HepG2 (cell line): ENCODE data around the gene MIF. TPM values are rescaled to one million over a fixed set of nuclear protein-coding genes. Genes with fewer than 3 reads are reported as not detected.

Experiments
- AKAP8 ChIP-seq: sonication (generic); formaldehyde crosslinking; IDR thresholded peaks from 2 replicates; pipeline ENCODE4 v1.5.1; 2020; ENCODE audit warnings: mild to moderate bottlenecking, missing genetic modification reagents
- ARNT2 ChIP-seq: sonication (generic); formaldehyde crosslinking; IDR thresholded peaks from 2 replicates; pipeline ENCODE4 v1.8.0; 2022; ENCODE audit warnings: mild to moderate bottlenecking, low read depth, missing genetic modification reagents, moderate library complexity
- CBFB ChIP-seq: sonication (generic); formaldehyde crosslinking; IDR thresholded peaks from 2 replicates; pipeline ENCODE4 v1.4.0; 2020; ENCODE audit warnings: missing genetic modification reagents
- CBX5 ChIP-seq: sonication (generic); formaldehyde crosslinking; IDR thresholded peaks from 2 replicates; pipeline ENCODE4 v1.4.0; 2020; ENCODE audit warnings: missing genetic modification reagents, borderline replicate concordance
- ESRRA ChIP-seq: sonication (generic); formaldehyde crosslinking; IDR thresholded peaks from 2 replicates; pipeline ENCODE4 v1.5.1; 2020; ENCODE audit warnings: mild to moderate bottlenecking, low read depth, missing genetic modification reagents
- GATAD1 ChIP-seq: IDR thresholded peaks from 2 replicates; pipeline ENCODE4 v1.6.1; 2016; ENCODE audit warnings: missing genetic modification reagents, missing compliant biosample characterization
- GTF3A ChIP-seq: sonication (generic); formaldehyde crosslinking; conservative IDR thresholded peaks from 2 replicates; pipeline ENCODE4 v1.4.0; 2020; ENCODE audit warnings: mild to moderate bottlenecking, missing genetic modification reagents
- MEIS1 ChIP-seq: sonication (generic); formaldehyde crosslinking; IDR thresholded peaks from 2 replicates; pipeline ENCODE4 v1.9.0; 2021; ENCODE audit warnings: mild to moderate bottlenecking, missing genetic modification reagents, moderate library complexity, borderline replicate concordance
- NR2F6 ChIP-seq, 2 experiments: IDR thresholded peaks; 2 replicates each; pipeline ENCODE4 v1.6.1; 2016; ENCODE audit warnings: antibody characterized with exemption in 1 of 2, mild to moderate bottlenecking in 1 of 2
- ZNF329 ChIP-seq: sonication (generic); formaldehyde crosslinking; IDR thresholded peaks from 2 replicates; pipeline ENCODE4 v1.9.0; 2021; ENCODE audit warnings: low read depth, mild to moderate bottlenecking, missing genetic modification reagents
- ZNF343 ChIP-seq: sonication (generic); formaldehyde crosslinking; IDR thresholded peaks from 2 replicates; pipeline ENCODE4 v1.4.0; 2020; ENCODE audit warnings: mild to moderate bottlenecking, missing genetic modification reagents
- ZNF431 ChIP-seq: sonication (generic); formaldehyde crosslinking; IDR thresholded peaks from 2 replicates; pipeline ENCODE4 v1.9.0; 2022; ENCODE audit warnings: missing genetic modification reagents, low read depth, mild to moderate bottlenecking, borderline replicate concordance
- polyA plus RNA-seq, 8 experiments: library from polyadenylated mRNA; depleted of rRNA in 3 of 8; stranded (reverse) in 7 of 8; unstranded in 1 of 8; fragments of >200 nt; fragmentation: Illumina TruSeq in 4 of 8; extraction: Trizol in 4 of 8; gene quantifications; 2 replicates each; pipeline versions ENCODE4 v1.2.1 to v1.2.3, GENCODE V29; 2011 to 2016; ENCODE audit warnings: low read depth in 4 of 8, missing spikeins in 1 of 8, mixed read lengths in 1 of 8; ENCODE audit not compliant: insufficient read depth in 1 of 8
- total RNA-seq, 5 experiments: library from RNA; depleted of rRNA; stranded (reverse); fragments of >200 nt; fragmentation: Illumina TruSeq; extraction: Trizol; gene quantifications; 2 replicates each; pipeline ENCODE4 v1.2.3, GENCODE V29; 2016; ENCODE audit warnings: low read depth in 1 of 5
- TF ChIP-seq, protein P1 (sequence below), 2 experiments: sonication (generic) in 1 of 2; formaldehyde crosslinking in 1 of 2; IDR thresholded peaks; 2 replicates each; pipeline versions ENCODE4 v1.6.1 to v1.9.0; 2014 to 2022; ENCODE audit warnings: antibody characterized with exemption in 1 of 2, borderline replicate concordance in 1 of 2, inconsistent platforms in 1 of 2, low read depth in 1 of 2, missing genetic modification reagents in 1 of 2
- TF ChIP-seq, protein P2 (sequence below): sonication (generic); formaldehyde crosslinking; IDR thresholded peaks from 2 replicates; pipeline ENCODE4 v1.4.0; 2020; ENCODE audit warnings: missing genetic modification reagents
- TF ChIP-seq, protein P3 (sequence below): sonication (generic); formaldehyde crosslinking; IDR thresholded peaks from 2 replicates; pipeline ENCODE4 v1.8.0; 2022; ENCODE audit warnings: mild to moderate bottlenecking, missing genetic modification reagents, moderate library complexity
- TF ChIP-seq, protein P4 (sequence below): sonication (generic); formaldehyde crosslinking; IDR thresholded peaks from 2 replicates; pipeline ENCODE4 v1.9.0; 2022; ENCODE audit warnings: missing genetic modification reagents, mild to moderate bottlenecking, borderline replicate concordance

MIF gene
- total and polyA plus RNA-seq, 2 of the 13 experiments (the other 11 are each of a cell fraction or from before 2014, with no cell fraction given) = 634 to 675 TPM

DNA sequence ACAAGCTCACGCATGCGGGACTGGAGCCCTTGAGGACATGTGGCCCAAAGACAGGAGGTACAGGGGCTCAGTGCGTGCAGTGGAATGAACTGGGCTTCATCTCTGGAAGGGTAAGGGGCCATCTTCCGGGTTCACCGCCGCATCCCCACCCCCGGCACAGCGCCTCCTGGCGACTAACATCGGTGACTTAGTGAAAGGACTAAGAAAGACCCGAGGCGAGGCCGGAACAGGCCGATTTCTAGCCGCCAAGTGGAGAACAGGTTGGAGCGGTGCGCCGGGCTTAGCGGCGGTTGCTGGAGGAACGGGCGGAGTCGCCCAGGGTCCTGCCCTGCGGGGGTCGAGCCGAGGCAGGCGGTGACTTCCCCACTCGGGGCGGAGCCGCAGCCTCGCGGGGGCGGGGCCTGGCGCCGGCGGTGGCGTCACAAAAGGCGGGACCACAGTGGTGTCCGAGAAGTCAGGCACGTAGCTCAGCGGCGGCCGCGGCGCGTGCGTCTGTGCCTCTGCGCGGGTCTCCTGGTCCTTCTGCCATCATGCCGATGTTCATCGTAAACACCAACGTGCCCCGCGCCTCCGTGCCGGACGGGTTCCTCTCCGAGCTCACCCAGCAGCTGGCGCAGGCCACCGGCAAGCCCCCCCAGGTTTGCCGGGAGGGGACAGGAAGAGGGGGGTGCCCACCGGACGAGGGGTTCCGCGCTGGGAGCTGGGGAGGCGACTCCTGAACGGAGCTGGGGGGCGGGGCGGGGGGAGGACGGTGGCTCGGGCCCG is at the start of gene MIF (continued):
- peak; percentile 19; the same call in 1 of the 2 replicates for TF ChIP-seq CBX5 (CRISPR knock-in tag)
- peak; percentile 57; the same call in 1 of the 2 replicates for TF ChIP-seq GATAD1 (CRISPR knock-in tag)
- TF ChIP-seq, protein P1, sequence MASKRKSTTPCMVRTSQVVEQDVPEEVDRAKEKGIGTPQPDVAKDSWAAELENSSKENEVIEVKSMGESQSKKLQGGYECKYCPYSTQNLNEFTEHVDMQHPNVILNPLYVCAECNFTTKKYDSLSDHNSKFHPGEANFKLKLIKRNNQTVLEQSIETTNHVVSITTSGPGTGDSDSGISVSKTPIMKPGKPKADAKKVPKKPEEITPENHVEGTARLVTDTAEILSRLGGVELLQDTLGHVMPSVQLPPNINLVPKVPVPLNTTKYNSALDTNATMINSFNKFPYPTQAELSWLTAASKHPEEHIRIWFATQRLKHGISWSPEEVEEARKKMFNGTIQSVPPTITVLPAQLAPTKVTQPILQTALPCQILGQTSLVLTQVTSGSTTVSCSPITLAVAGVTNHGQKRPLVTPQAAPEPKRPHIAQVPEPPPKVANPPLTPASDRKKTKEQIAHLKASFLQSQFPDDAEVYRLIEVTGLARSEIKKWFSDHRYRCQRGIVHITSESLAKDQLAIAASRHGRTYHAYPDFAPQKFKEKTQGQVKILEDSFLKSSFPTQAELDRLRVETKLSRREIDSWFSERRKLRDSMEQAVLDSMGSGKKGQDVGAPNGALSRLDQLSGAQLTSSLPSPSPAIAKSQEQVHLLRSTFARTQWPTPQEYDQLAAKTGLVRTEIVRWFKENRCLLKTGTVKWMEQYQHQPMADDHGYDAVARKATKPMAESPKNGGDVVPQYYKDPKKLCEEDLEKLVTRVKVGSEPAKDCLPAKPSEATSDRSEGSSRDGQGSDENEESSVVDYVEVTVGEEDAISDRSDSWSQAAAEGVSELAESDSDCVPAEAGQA (IDR thresholded peaks at IDR 0.05; ENCODE audit: low read depth) = peak; percentile 15; the same call in 1 of the 2 replicates
- TF ChIP-seq, protein P1 (CRISPR knock-in tag; IDR thresholded peaks at IDR 0.05; ENCODE audit: borderline replicate concordance) = no peak
- peak; percentile 72 for TF ChIP-seq AKAP8 (CRISPR knock-in tag)
- TF ChIP-seq, protein P2, sequence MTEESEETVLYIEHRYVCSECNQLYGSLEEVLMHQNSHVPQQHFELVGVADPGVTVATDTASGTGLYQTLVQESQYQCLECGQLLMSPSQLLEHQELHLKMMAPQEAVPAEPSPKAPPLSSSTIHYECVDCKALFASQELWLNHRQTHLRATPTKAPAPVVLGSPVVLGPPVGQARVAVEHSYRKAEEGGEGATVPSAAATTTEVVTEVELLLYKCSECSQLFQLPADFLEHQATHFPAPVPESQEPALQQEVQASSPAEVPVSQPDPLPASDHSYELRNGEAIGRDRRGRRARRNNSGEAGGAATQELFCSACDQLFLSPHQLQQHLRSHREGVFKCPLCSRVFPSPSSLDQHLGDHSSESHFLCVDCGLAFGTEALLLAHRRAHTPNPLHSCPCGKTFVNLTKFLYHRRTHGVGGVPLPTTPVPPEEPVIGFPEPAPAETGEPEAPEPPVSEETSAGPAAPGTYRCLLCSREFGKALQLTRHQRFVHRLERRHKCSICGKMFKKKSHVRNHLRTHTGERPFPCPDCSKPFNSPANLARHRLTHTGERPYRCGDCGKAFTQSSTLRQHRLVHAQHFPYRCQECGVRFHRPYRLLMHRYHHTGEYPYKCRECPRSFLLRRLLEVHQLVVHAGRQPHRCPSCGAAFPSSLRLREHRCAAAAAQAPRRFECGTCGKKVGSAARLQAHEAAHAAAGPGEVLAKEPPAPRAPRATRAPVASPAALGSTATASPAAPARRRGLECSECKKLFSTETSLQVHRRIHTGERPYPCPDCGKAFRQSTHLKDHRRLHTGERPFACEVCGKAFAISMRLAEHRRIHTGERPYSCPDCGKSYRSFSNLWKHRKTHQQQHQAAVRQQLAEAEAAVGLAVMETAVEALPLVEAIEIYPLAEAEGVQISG = peak; percentile 79
- 0 out of 2 replicates have a peak, but pooled peaks have one; percentile 82 for TF ChIP-seq ZNF431 (CRISPR knock-in tag)
- TF ChIP-seq MEIS1 (CRISPR knock-in tag) = peak; percentile 48
- TF ChIP-seq ARNT2 (CRISPR knock-in tag) = peak; percentile 87; the same call in 1 of the 2 replicates
- peak; percentile 35; the same call in 1 of the 2 replicates for TF ChIP-seq CBFB (CRISPR knock-in tag)
- TF ChIP-seq, protein P3, sequence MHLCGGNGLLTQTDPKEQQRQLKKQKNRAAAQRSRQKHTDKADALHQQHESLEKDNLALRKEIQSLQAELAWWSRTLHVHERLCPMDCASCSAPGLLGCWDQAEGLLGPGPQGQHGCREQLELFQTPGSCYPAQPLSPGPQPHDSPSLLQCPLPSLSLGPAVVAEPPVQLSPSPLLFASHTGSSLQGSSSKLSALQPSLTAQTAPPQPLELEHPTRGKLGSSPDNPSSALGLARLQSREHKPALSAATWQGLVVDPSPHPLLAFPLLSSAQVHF = peak; percentile 88; the same call in 1 of the 2 replicates
- 0 out of 2 replicates have a peak, but pooled peaks have one; percentile 34 for TF ChIP-seq ZNF343 (CRISPR knock-in tag)
- 0 out of 2 replicates have a peak, but pooled peaks have one; percentile 51 for TF ChIP-seq ESRRA (CRISPR knock-in tag)
- TF ChIP-seq ZNF329 (CRISPR knock-in tag) = peak; percentile 14; the same call in 1 of the 2 replicates
- no peak for TF ChIP-seq NR2F6 (IDR thresholded peaks at IDR 0.05)
- no peak for TF ChIP-seq NR2F6 (CRISPR knock-in tag; IDR thresholded peaks at IDR 0.05)
- 0 out of 2 replicates have a peak, but pooled peaks have one; percentile 83 for TF ChIP-seq GTF3A (CRISPR knock-in tag)
- TF ChIP-seq, protein P4, sequence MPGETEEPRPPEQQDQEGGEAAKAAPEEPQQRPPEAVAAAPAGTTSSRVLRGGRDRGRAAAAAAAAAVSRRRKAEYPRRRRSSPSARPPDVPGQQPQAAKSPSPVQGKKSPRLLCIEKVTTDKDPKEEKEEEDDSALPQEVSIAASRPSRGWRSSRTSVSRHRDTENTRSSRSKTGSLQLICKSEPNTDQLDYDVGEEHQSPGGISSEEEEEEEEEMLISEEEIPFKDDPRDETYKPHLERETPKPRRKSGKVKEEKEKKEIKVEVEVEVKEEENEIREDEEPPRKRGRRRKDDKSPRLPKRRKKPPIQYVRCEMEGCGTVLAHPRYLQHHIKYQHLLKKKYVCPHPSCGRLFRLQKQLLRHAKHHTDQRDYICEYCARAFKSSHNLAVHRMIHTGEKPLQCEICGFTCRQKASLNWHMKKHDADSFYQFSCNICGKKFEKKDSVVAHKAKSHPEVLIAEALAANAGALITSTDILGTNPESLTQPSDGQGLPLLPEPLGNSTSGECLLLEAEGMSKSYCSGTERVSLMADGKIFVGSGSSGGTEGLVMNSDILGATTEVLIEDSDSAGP (CRISPR knock-in tag) = peak; percentile 86; the same call in 1 of the 2 replicates
